DND-41 (cell line): ENCODE data around the gene TSPOAP1.

Experiments
- ATAC-seq: fragments of 200-7000 bp; cut with Tn5 transposase; 3 replicates; pipeline ENCODE4 v1.9.1; 2021; ENCODE audit warnings: low read depth; ENCODE audit not compliant: insufficient read depth
- DNase-seq: peaks from one replicate; pipeline ENCODE4 v3.0.0-alpha.2; 2020
- H2AFZ ChIP-seq: 2 replicates; pipeline ENCODE4 v1.6.0; 2012; ENCODE audit warnings: low read depth, low read length
- H3K27ac ChIP-seq: 2 replicates; pipeline ENCODE4 v1.5.1; 2012; ENCODE audit warnings: low read length, inconsistent platforms
- H3K27me3 ChIP-seq: fragments of 200-600 bp; sonication (generic); 2 replicates; pipeline ENCODE4 v1.6.0; 2012; ENCODE audit warnings: low read length, mild to moderate bottlenecking, inconsistent platforms; ENCODE audit not compliant: insufficient read depth, poor library complexity
- H3K36me3 ChIP-seq: 2 replicates; pipeline ENCODE4 v1.5.1; 2012; ENCODE audit warnings: low read length, inconsistent platforms; ENCODE audit not compliant: insufficient read depth
- H3K4me1 ChIP-seq: 2 replicates; pipeline ENCODE4 v1.5.1; 2012; ENCODE audit warnings: mild to moderate bottlenecking, low read length; ENCODE audit not compliant: insufficient read depth
- H3K4me2 ChIP-seq: 2 replicates; pipeline ENCODE4 v1.6.0; 2012; ENCODE audit warnings: mild to moderate bottlenecking, moderate library complexity, low read length, inconsistent platforms; ENCODE audit not compliant: insufficient read depth
- H3K4me3 ChIP-seq, 2 experiments: fragments of 200-600 bp in 1 of 2; shearing (Covaris generic) in 1 of 2; 2 replicates each; pipeline ENCODE4 v1.5.1; 2012 to 2016; ENCODE audit warnings: inconsistent platforms in 2 of 2, low read length in 2 of 2, mild to moderate bottlenecking in 2 of 2, low read depth in 1 of 2, moderate library complexity in 1 of 2
- H3K79me2 ChIP-seq: 2 replicates; pipeline ENCODE4 v1.6.0; 2012; ENCODE audit warnings: low read length, inconsistent platforms; ENCODE audit not compliant: insufficient read depth
- H3K9ac ChIP-seq: 2 replicates; pipeline ENCODE4 v1.6.0; 2012; ENCODE audit warnings: low read depth, mild to moderate bottlenecking, inconsistent platforms, low read length, moderate library complexity
- H3K9me3 ChIP-seq: 2 replicates; pipeline ENCODE4 v1.5.1; 2012; ENCODE audit warnings: low read length, moderate library complexity, mild to moderate bottlenecking, inconsistent platforms; ENCODE audit not compliant: insufficient read depth, severe bottlenecking
- H4K20me1 ChIP-seq: 2 replicates; pipeline ENCODE4 v1.6.0; 2012; ENCODE audit warnings: low read length; ENCODE audit not compliant: insufficient read depth
- CTCF ChIP-seq: IDR thresholded peaks from 2 replicates; pipeline ENCODE4 v1.5.1; 2012; ENCODE audit warnings: borderline replicate concordance, low read length, moderate library complexity, mild to moderate bottlenecking; ENCODE audit not compliant: poor library complexity, severe bottlenecking; ENCODE audit errors: extremely low read depth
- EZH2 ChIP-seq: IDR thresholded peaks from 3 replicates; pipeline ENCODE4 v1.6.1; 2012; ENCODE audit warnings: borderline replicate concordance, low read depth, mild to moderate bottlenecking, moderate library complexity, low read length, inconsistent platforms; ENCODE audit not compliant: severe bottlenecking

TSPOAP1 gene

GRCh38 chr17:58354541-58355216 is 26.1 kb upstream of the TSPOAP1 start:
- Histone ChIP-seq H3K79me2 (peaks cover 33% of the 10 kb centered on the region), H3K4me1 (peaks cover 29% of the 10 kb centered on the region), H3K27ac (no peak overlapping the region; the same call in 1 of the 2 replicates), H4K20me1 (peaks cover 14% of the 10 kb centered on the region), H3K9me3 (no peaks in the 10 kb centered on the region), H3K4me2 (no peak overlapping the region), H3K4me3 (no peak overlapping the region), H3K27me3 (no peaks in the 10 kb centered on the region), H3K36me3 (peaks cover 26% of the 10 kb centered on the region), H3K9ac (no peak overlapping the region; the same call in 1 of the 2 replicates), H2AFZ (no peak overlapping the region)
- ATAC-seq, result no peak
- TF ChIP-seq EZH2, result no peak
- no peak for TF ChIP-seq CTCF
- DNase-seq, result no peak

GRCh38 chr17:58353389-58353825 is 24.8 kb upstream of the TSPOAP1 start:
- Histone ChIP-seq H4K20me1 (peaks cover 26% of the 10 kb centered on the region), H3K4me1 (peaks cover 41% of the 10 kb centered on the region), H3K27me3 (no peaks in the 10 kb centered on the region), H3K9me3 (no peaks in the 10 kb centered on the region), H3K4me2 (peak overlapping the region; percentile 77), H3K4me3 (peak overlapping the region in 1 of 2 experiments; percentile 96; a peak in 1 of 4 replicates), H3K36me3 (peaks cover 39% of the 10 kb centered on the region), H3K79me2 (peaks cover 45% of the 10 kb centered on the region), H3K27ac (peak overlapping the region; percentile 94; the same call in 1 of the 2 replicates), H2AFZ (no peak overlapping the region), H3K9ac (peak overlapping the region; percentile 75; the same call in 1 of the 2 replicates)
- DNase-seq (no peak), ATAC-seq (no peak)
- no peak for TF ChIP-seq EZH2
- no peak for TF ChIP-seq CTCF

- Histone ChIP-seq H4K20me1 (peaks cover 32% of the 10 kb centered on the region), H3K4me3 (peak overlapping the region; percentile 92 to 96; a peak in 3 of 4 replicates), H3K4me2 (peak overlapping the region; percentile 77), H3K36me3 (peaks cover 45% of the 10 kb centered on the region), H3K9me3 (no peaks in the 10 kb centered on the region), H3K27me3 (no peaks in the 10 kb centered on the region), H3K79me2 (peaks cover 51% of the 10 kb centered on the region), H3K4me1 (peaks cover 48% of the 10 kb centered on the region), H2AFZ (peak overlapping the region; percentile 66), H3K27ac (peak overlapping the region; percentile 94), H3K9ac (peak overlapping the region; percentile 75)
- TF ChIP-seq CTCF, result no peak
- no peak for TF ChIP-seq EZH2
- no peak for DNase-seq
- ATAC-seq, result no peak
Measured at GRCh38 chr17:58352596-58353388, 24.2 kb upstream of the TSPOAP1 start.
